Measurements from ENCODE around the gene NPRL2. TPM values are rescaled to one million over a fixed set of nuclear protein-coding genes. Genes with fewer than 3 reads are reported as not detected.

The NPRL2 gene
- total RNA-seq, 1 donor from 2014 or later = 21.6 TPM

- H3K27ac ChIP-seq = no peak overlapping the region
- no peaks in the 10 kb centered on the region for H3K27me3 ChIP-seq
- no peaks in the 10 kb centered on the region for H3K36me3 ChIP-seq
- H3K4me3 ChIP-seq = no peak overlapping the region
- intact Hi-C loops (cut with DNase I) = no loop called here
- ATAC-seq = peak; percentile 34
- no peaks in the 10 kb centered on the region for H3K9me3 ChIP-seq
- peaks cover 14% of the 10 kb centered on the region for H3K4me1 ChIP-seq
- peak; percentile 79 for DNase-seq
- no peak for TF ChIP-seq CTCF (IDR thresholded peaks at IDR 0.05)
These were observed 40.1 kb upstream of the NPRL2 start for GRCh38 chr3:50390508-50391224.

GRCh38 chr3:50389414-50389767 lies 38.8 kb upstream of the NPRL2 start:
- Histone ChIP-seq H3K4me3 (no peak overlapping the region), H3K4me1 (peaks cover 8% of the 10 kb centered on the region), H3K36me3 (no peaks in the 10 kb centered on the region), H3K9me3 (no peaks in the 10 kb centered on the region), H3K27me3 (no peaks in the 10 kb centered on the region), H3K27ac (no peak overlapping the region)
- intact Hi-C loops (cut with DNase I) = no loop called here
- DNase-seq (no peak), ATAC-seq (no peak)
- TF ChIP-seq CTCF (IDR thresholded peaks at IDR 0.05) = no peak

GRCh38 chr3:50388720-50389413 lies 38.3 kb upstream of the NPRL2 start:
- Histone ChIP-seq H3K4me1 (peaks cover 8% of the 10 kb centered on the region), H3K36me3 (no peaks in the 10 kb centered on the region), H3K9me3 (no peaks in the 10 kb centered on the region), H3K4me3 (no peak overlapping the region), H3K27ac (no peak overlapping the region), H3K27me3 (no peaks in the 10 kb centered on the region)
- ATAC-seq = no peak
- no peak for TF ChIP-seq CTCF (IDR thresholded peaks at IDR 0.05)
- no peak for DNase-seq
- intact Hi-C loops (cut with DNase I) = no loop called here

GRCh38 chr3:50388016-50388719 lies 37.6 kb upstream of the NPRL2 start:
- H3K4me3 ChIP-seq = no peak overlapping the region
- TF ChIP-seq CTCF (IDR thresholded peaks at IDR 0.05) = no peak
- no peaks in the 10 kb centered on the region for H3K9me3 ChIP-seq
- H3K36me3 ChIP-seq = no peaks in the 10 kb centered on the region
- H3K27me3 ChIP-seq = no peaks in the 10 kb centered on the region
- DNase-seq (no peak), ATAC-seq (no peak)
- H3K27ac ChIP-seq = no peak overlapping the region
- peaks cover 8% of the 10 kb centered on the region for H3K4me1 ChIP-seq
- intact Hi-C loops (cut with DNase I) = no loop called here

- Histone ChIP-seq H3K4me1 (peaks cover 2% of the 10 kb centered on the region), H3K27me3 (no peaks in the 10 kb centered on the region), H3K36me3 (no peaks in the 10 kb centered on the region), H3K9me3 (no peaks in the 10 kb centered on the region), H3K27ac (no peak overlapping the region), H3K4me3 (no peak overlapping the region)
- intact Hi-C loops (cut with DNase I) = no loop called here
- no peak for TF ChIP-seq CTCF (IDR thresholded peaks at IDR 0.05)
- DNase-seq (no peak), ATAC-seq (no peak)
These were observed 35.2 kb upstream of the NPRL2 start for GRCh38 chr3:50385754-50386153.
